Measurements from ENCODE around the gene TP53I11.

Gene TP53I11

GRCh38 chr11:44976576-44976975, 25.9 kb upstream of the TP53I11 start:
- H3K27me3 ChIP-seq (ENCODE audit: control insufficient read depth, insufficient read depth, low read length) = no peaks in the 10 kb centered on the region
- H3K4me1 ChIP-seq (ENCODE audit: control insufficient read depth, insufficient read depth, low read length) = peaks cover 18% of the 10 kb centered on the region
- no peaks in the 10 kb centered on the region for H3K9me3 ChIP-seq (ENCODE audit: control insufficient read depth, insufficient read depth, low read length)
- H3K4me3 ChIP-seq (ENCODE audit: low read depth, low read length) = no peak overlapping the region
- no peaks in the 10 kb centered on the region for H3K36me3 ChIP-seq (ENCODE audit: control insufficient read depth, insufficient read depth, low read length)
- no peak overlapping the region for H3K9ac ChIP-seq (ENCODE audit: low read depth, low read length)

- H3K27me3 ChIP-seq (ENCODE audit: control insufficient read depth, insufficient read depth, low read length) = peaks cover 3% of the 10 kb centered on the region
- no peak overlapping the region for H3K9ac ChIP-seq (ENCODE audit: low read depth, low read length)
- peaks cover 12% of the 10 kb centered on the region for H3K4me1 ChIP-seq (ENCODE audit: control insufficient read depth, insufficient read depth, low read length)
- no peaks in the 10 kb centered on the region for H3K9me3 ChIP-seq (ENCODE audit: control insufficient read depth, insufficient read depth, low read length)
- H3K36me3 ChIP-seq (ENCODE audit: control insufficient read depth, insufficient read depth, low read length) = no peaks in the 10 kb centered on the region
- H3K4me3 ChIP-seq (ENCODE audit: low read depth, low read length) = no peak overlapping the region
Measured at GRCh38 chr11:44974402-44975000, 23.8 kb upstream of the TP53I11 start.

GRCh38 chr11:44973632-44974401, 23.1 kb upstream of the TP53I11 start:
- no peak overlapping the region for H3K9ac ChIP-seq (ENCODE audit: low read depth, low read length)
- no peak overlapping the region for H3K4me3 ChIP-seq (ENCODE audit: low read depth, low read length)

GRCh38 chr11:44972746-44973435, 22.2 kb upstream of the TP53I11 start:
- Histone ChIP-seq H3K36me3 (ENCODE audit: control insufficient read depth, insufficient read depth, low read length) (no peaks in the 10 kb centered on the region), H3K9ac (ENCODE audit: low read depth, low read length) (no peak overlapping the region), H3K27me3 (ENCODE audit: control insufficient read depth, insufficient read depth, low read length) (peaks cover 3% of the 10 kb centered on the region), H3K9me3 (ENCODE audit: control insufficient read depth, insufficient read depth, low read length) (no peaks in the 10 kb centered on the region), H3K4me1 (ENCODE audit: control insufficient read depth, insufficient read depth, low read length) (peaks cover 8% of the 10 kb centered on the region), H3K4me3 (ENCODE audit: low read depth, low read length) (no peak overlapping the region)

More at GRCh38 chr11:44973632-44974401, 23.1 kb upstream of the TP53I11 start:
- peaks cover 3% of the 10 kb centered on the region for H3K27me3 ChIP-seq (ENCODE audit: control insufficient read depth, insufficient read depth, low read length)
- peaks cover 7% of the 10 kb centered on the region for H3K4me1 ChIP-seq (ENCODE audit: control insufficient read depth, insufficient read depth, low read length)
- H3K9me3 ChIP-seq (ENCODE audit: control insufficient read depth, insufficient read depth, low read length) = no peaks in the 10 kb centered on the region
- H3K36me3 ChIP-seq (ENCODE audit: control insufficient read depth, insufficient read depth, low read length) = no peaks in the 10 kb centered on the region

GRCh38 chr11:44971185-44971584, 20.5 kb upstream of the TP53I11 start:
- Histone ChIP-seq H3K36me3 (ENCODE audit: control insufficient read depth, insufficient read depth, low read length) (no peaks in the 10 kb centered on the region), H3K4me3 (ENCODE audit: low read depth, low read length) (no peak overlapping the region), H3K4me1 (ENCODE audit: control insufficient read depth, insufficient read depth, low read length) (peaks cover 3% of the 10 kb centered on the region), H3K27me3 (ENCODE audit: control insufficient read depth, insufficient read depth, low read length) (peaks cover 3% of the 10 kb centered on the region), H3K9ac (ENCODE audit: low read depth, low read length) (no peak overlapping the region), H3K9me3 (ENCODE audit: control insufficient read depth, insufficient read depth, low read length) (no peaks in the 10 kb centered on the region)

GRCh38 chr11:44970293-44970692, 19.6 kb upstream of the TP53I11 start:
- H3K36me3 ChIP-seq (ENCODE audit: control insufficient read depth, insufficient read depth, low read length) = no peaks in the 10 kb centered on the region
- peaks cover 3% of the 10 kb centered on the region for H3K4me1 ChIP-seq (ENCODE audit: control insufficient read depth, insufficient read depth, low read length)
- no peak overlapping the region for H3K9ac ChIP-seq (ENCODE audit: low read depth, low read length)
- no peaks in the 10 kb centered on the region for H3K9me3 ChIP-seq (ENCODE audit: control insufficient read depth, insufficient read depth, low read length)
- no peak overlapping the region for H3K4me3 ChIP-seq (ENCODE audit: low read depth, low read length)
- H3K27me3 ChIP-seq (ENCODE audit: control insufficient read depth, insufficient read depth, low read length) = peaks cover 3% of the 10 kb centered on the region

- Histone ChIP-seq H3K36me3 (ENCODE audit: control insufficient read depth, insufficient read depth, low read length) (no peaks in the 10 kb centered on the region), H3K4me3 (ENCODE audit: low read depth, low read length) (no peak overlapping the region), H3K4me1 (ENCODE audit: control insufficient read depth, insufficient read depth, low read length) (peaks cover 6% of the 10 kb centered on the region), H3K9me3 (ENCODE audit: control insufficient read depth, insufficient read depth, low read length) (no peaks in the 10 kb centered on the region), H3K27me3 (ENCODE audit: control insufficient read depth, insufficient read depth, low read length) (peaks cover 3% of the 10 kb centered on the region), H3K9ac (ENCODE audit: low read depth, low read length) (no peak overlapping the region)
Measured at GRCh38 chr11:44969651-44970252, 19.1 kb upstream of the TP53I11 start.

- peaks cover 3% of the 10 kb centered on the region for H3K27me3 ChIP-seq (ENCODE audit: control insufficient read depth, insufficient read depth, low read length)
- no peaks in the 10 kb centered on the region for H3K36me3 ChIP-seq (ENCODE audit: control insufficient read depth, insufficient read depth, low read length)
- H3K4me1 ChIP-seq (ENCODE audit: control insufficient read depth, insufficient read depth, low read length) = peaks cover 14% of the 10 kb centered on the region
- H3K9me3 ChIP-seq (ENCODE audit: control insufficient read depth, insufficient read depth, low read length) = no peaks in the 10 kb centered on the region
- H3K4me3 ChIP-seq (ENCODE audit: low read depth, low read length) = no peak overlapping the region
- H3K9ac ChIP-seq (ENCODE audit: low read depth, low read length) = peak overlapping the region; percentile 26
Measured at GRCh38 chr11:44968510-44968909, 17.8 kb upstream of the TP53I11 start.

- no peak overlapping the region for H3K4me3 ChIP-seq (ENCODE audit: low read depth, low read length)
- peaks cover 14% of the 10 kb centered on the region for H3K4me1 ChIP-seq (ENCODE audit: control insufficient read depth, insufficient read depth, low read length)
- no peaks in the 10 kb centered on the region for H3K9me3 ChIP-seq (ENCODE audit: control insufficient read depth, insufficient read depth, low read length)
- H3K27me3 ChIP-seq (ENCODE audit: control insufficient read depth, insufficient read depth, low read length) = peaks cover 3% of the 10 kb centered on the region
- no peak overlapping the region for H3K9ac ChIP-seq (ENCODE audit: low read depth, low read length)
- H3K36me3 ChIP-seq (ENCODE audit: control insufficient read depth, insufficient read depth, low read length) = no peaks in the 10 kb centered on the region
Measured at GRCh38 chr11:44967930-44968496, 17.3 kb upstream of the TP53I11 start.

GRCh38 chr11:44966694-44967093, 16.0 kb upstream of the TP53I11 start:
- no peak overlapping the region for H3K4me3 ChIP-seq (ENCODE audit: low read depth, low read length)
- H3K9ac ChIP-seq (ENCODE audit: low read depth, low read length) = no peak overlapping the region
- H3K36me3 ChIP-seq (ENCODE audit: control insufficient read depth, insufficient read depth, low read length) = no peaks in the 10 kb centered on the region
- peaks cover 21% of the 10 kb centered on the region for H3K4me1 ChIP-seq (ENCODE audit: control insufficient read depth, insufficient read depth, low read length)
- no peaks in the 10 kb centered on the region for H3K9me3 ChIP-seq (ENCODE audit: control insufficient read depth, insufficient read depth, low read length)
- peaks cover 3% of the 10 kb centered on the region for H3K27me3 ChIP-seq (ENCODE audit: control insufficient read depth, insufficient read depth, low read length)

- H3K4me3 ChIP-seq (ENCODE audit: low read depth, low read length) = no peak overlapping the region
- no peaks in the 10 kb centered on the region for H3K9me3 ChIP-seq (ENCODE audit: control insufficient read depth, insufficient read depth, low read length)
- H3K4me1 ChIP-seq (ENCODE audit: control insufficient read depth, insufficient read depth, low read length) = peaks cover 34% of the 10 kb centered on the region
- no peak overlapping the region for H3K9ac ChIP-seq (ENCODE audit: low read depth, low read length)
- no peaks in the 10 kb centered on the region for H3K27me3 ChIP-seq (ENCODE audit: control insufficient read depth, insufficient read depth, low read length)
- no peaks in the 10 kb centered on the region for H3K36me3 ChIP-seq (ENCODE audit: control insufficient read depth, insufficient read depth, low read length)
Measured at GRCh38 chr11:44964526-44965209, 14.0 kb upstream of the TP53I11 start.
